D721Med (cell line): ENCODE results near the gene TTR.
A peak's percentile ranks its signal among the peaks of the same experiment; 100 is the strongest.

Experiments
- DNase-seq: peaks from one replicate; pipeline ENCODE4 v3.0.0; 2011; ENCODE audit warnings: low spot score; ENCODE audit not compliant: insufficient read length
- FAIRE-seq: peaks from 2 replicates; lab custom pipeline; 2011; peaks lifted over from hg19 to GRCh38; lab: Jason Lieb, UNC
- TF ChIP-seq, protein P1 (sequence below): IDR thresholded peaks from 2 replicates; pipeline ENCODE4 v1.5.1; 2012; ENCODE audit warnings: mild to moderate bottlenecking, control low read depth; ENCODE audit not compliant: insufficient read depth; ENCODE audit errors: missing control alignments

Gene TTR

DNA sequence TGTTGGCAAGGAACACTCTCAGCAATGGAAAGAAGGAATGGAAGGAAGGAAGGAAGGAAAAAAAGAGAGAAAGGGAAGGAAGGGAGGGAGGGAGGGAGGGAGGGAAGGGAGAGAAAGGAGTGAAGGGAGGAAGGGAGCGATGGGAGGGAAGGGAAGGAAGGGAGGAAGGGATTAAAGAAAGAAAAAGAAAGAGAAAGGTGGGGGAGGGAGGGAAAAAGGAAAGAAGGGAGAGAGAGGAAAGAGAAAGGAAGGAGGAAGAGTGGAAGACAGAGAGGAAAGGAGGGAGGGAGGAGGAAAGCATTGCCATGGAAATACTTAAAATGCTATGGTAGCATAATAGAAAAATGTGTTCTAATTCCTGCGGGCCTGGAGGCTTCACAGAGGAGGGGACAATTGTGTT lies 22.4 kb downstream of the TTR start:
- TF ChIP-seq, protein P1, sequence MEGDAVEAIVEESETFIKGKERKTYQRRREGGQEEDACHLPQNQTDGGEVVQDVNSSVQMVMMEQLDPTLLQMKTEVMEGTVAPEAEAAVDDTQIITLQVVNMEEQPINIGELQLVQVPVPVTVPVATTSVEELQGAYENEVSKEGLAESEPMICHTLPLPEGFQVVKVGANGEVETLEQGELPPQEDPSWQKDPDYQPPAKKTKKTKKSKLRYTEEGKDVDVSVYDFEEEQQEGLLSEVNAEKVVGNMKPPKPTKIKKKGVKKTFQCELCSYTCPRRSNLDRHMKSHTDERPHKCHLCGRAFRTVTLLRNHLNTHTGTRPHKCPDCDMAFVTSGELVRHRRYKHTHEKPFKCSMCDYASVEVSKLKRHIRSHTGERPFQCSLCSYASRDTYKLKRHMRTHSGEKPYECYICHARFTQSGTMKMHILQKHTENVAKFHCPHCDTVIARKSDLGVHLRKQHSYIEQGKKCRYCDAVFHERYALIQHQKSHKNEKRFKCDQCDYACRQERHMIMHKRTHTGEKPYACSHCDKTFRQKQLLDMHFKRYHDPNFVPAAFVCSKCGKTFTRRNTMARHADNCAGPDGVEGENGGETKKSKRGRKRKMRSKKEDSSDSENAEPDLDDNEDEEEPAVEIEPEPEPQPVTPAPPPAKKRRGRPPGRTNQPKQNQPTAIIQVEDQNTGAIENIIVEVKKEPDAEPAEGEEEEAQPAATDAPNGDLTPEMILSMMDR = no peak
- no peak for FAIRE-seq
- no peak for DNase-seq

DNA sequence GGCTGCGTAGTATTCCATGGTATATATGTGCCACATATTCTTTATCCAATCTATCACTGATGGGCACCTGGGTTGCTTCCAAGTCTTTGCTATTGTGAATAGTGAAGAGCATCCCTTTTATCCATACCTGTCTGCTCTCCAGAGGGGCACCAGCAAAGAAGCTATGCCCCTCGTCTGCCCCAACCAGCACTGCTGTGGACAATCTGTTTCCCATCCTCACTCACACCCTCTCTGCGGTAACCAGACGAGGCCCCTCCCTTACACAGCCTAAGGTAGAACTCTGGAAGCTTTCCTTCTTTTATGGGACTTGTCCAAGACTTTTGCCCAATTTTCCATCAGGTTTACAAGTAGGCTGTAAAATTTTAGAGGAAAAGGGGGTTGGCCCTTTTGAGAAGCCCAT lies 24.9 kb downstream of the TTR start:
- TF ChIP-seq, protein P1 = no peak
- no peak for FAIRE-seq
- DNase-seq = no peak

DNA sequence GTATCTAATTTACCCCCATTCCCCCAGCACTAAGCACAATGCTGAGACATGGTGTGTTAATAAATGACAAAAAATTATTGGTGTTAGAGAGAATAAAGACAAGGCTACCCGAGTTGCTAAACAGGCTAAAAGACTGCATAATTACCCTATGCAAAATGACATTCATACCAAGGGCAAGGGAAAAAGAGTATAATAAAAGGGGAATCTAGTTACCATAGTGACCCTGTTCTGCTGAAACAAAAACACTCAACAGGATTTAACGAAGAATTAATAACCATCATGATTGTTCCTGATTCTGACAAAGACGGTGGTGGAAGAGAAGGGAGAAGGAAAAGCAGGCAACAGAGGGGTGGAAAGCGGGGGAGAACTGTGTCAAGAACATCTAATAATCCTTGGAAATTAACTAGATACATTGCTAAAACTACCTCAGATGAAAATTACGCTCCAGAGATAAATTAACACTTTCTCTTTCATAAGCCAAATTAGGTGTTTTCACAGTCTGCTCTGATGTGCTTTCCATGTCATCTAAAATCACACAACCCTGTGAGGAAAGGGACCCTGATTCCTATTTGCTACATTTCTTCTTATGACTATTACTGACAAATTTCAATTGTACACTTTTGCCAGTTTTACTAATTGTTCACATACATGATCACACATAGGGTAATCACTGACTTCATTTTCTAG lies 25.5 kb downstream of the TTR start:
- TF ChIP-seq, protein P1 = no peak
- peak; percentile 73 for FAIRE-seq
- DNase-seq = no peak

DNA sequence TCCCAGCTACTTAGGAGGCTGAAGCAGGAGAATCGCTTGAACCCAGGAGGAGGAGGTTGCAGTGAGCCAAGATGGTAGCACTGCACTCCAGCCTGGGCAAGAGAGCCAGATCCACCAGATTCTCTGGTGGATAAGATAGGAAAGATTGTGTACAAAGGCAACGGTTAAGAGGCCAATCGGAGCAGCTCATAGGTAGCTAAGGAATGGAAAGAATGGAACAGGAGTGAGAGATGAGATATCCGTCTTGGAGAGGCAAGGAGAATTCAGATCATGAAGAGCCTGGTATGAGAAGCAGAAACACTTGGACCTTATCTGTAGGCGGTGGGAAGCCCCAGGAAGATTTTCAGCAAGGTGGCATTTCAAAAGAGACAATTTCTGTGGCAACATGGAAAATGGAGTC lies 27.1 kb downstream of the TTR start:
- TF ChIP-seq, protein P1 = no peak
- FAIRE-seq (no peak), DNase-seq (no peak)

DNA sequence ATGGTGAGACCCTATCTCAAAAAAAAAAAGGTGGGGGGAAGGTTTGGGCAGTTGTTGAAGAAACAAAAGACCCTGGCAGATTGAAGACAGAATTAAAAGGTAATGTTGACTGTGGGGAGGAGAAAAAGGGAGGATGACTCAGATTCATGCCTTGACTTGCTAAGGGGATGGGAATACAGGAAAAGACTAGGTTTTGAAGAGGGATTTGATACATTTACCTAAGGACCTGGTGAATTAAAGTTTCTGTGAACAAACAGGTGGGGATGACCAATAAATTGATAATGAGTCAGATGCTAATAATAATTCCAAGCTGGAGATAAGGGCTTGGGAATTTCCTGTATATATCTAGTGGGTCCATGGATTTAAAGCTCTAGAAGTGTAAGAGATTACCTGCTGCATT lies 27.6 kb downstream of the TTR start:
- FAIRE-seq (peak; percentile 11), DNase-seq (no peak)
- TF ChIP-seq, protein P1 = no peak

DNA sequence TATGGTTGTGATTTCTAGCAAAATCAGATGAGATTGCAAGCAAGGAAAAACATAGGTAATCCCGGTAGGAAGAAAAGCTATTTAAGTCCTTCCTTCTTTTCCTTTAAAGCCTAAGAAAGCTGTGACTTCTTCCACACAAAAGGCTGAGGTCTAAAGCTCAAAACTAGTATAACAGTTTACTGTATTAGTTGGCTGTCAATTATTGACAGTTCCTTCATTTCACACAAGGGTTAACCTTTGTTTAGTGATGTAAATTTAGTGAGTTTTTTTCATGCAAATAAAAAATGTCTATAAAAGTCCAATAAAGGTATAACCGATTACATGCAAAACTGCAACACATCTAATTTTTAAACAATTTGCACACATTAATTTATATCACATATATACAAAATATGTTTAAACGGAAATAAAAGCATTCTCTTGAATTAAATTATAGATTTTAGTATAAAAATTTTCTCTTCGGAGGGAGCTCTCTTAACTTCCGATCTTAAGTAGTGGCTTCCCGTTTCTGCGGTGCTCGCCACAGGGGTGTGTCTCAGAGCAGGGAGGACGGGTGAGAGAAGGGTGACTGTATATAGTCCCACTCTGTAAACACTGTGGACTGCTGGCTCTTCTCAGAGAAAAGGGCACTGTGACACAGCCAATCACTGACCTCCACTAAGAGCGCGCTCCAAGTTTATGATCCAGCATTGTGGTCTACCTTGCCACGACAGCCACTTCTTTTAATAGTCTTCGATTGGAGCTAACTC lies 33.4 kb downstream of the TTR start:
- FAIRE-seq = peak; percentile 89
- TF ChIP-seq, protein P1 = no peak
- no peak for DNase-seq

DNA sequence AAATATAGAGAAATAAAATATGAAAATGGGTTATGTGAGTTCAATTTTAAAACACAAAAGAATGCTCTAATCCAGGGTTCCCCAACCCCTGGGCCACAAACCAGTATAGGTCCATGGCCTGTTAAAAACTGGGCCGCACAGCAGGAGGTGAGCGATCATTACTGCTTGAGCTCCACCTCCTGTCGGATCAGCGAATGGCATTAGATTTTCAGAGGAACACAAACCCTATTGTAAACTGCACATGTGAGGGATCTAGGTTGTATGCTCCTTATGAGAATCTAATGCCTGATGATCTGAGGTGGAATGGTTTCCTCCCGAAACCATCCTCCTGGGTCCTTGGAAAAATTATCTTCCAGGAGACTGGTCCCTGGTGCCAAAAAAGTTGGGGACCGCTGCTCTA lies 34.7 kb downstream of the TTR start:
- TF ChIP-seq, protein P1 = peak; percentile 18
- no peak for FAIRE-seq
- no peak for DNase-seq
